GM12878 (cell line): Measurements from ENCODE around the gene ACTL8.

Experiments
- BHLHE40 ChIP-seq, 2 experiments: fragments of 450-650 bp in 1 of 2; IDR thresholded peaks; 2 replicates each; pipeline ENCODE4 v1.6.1; 2011 to 2017; ENCODE audit warnings: low read depth in 2 of 2, borderline replicate concordance in 1 of 2, improper control_type of control experiment in 1 of 2, low read length in 1 of 2, mild to moderate bottlenecking in 1 of 2
- CTCF ChIP-seq, 3 experiments: IDR thresholded peaks in 2 of 3; conservative IDR thresholded peaks in 1 of 3; 2 replicates each; pipeline ENCODE4 v1.5.1; 2011; ENCODE audit warnings: low read depth in 3 of 3, low read length in 3 of 3, mild to moderate bottlenecking in 3 of 3, control low read depth in 2 of 3, moderate library complexity in 2 of 3, inconsistent platforms in 1 of 3, mixed read lengths in 1 of 3; ENCODE audit not compliant: control insufficient read depth in 2 of 3, insufficient read depth in 1 of 3; ENCODE audit errors: extremely low read depth in 1 of 3
- EZH2 ChIP-seq: IDR thresholded peaks from 2 replicates; pipeline ENCODE4 v1.6.1; 2012; ENCODE audit warnings: low read depth, mild to moderate bottlenecking, control low read depth, inconsistent platforms, low read length, borderline replicate concordance; ENCODE audit not compliant: control insufficient read depth
- JUNB ChIP-seq: IDR thresholded peaks from 2 replicates; pipeline ENCODE4 v1.6.1; 2016; ENCODE audit warnings: antibody characterized with exemption, mild to moderate bottlenecking
- NFIC ChIP-seq: IDR thresholded peaks from 2 replicates; pipeline ENCODE4 v1.6.1; 2012; ENCODE audit warnings: low read depth, mild to moderate bottlenecking, inconsistent platforms, low read length, moderate library complexity
- REST ChIP-seq: IDR thresholded peaks from 2 replicates; pipeline ENCODE4 v1.6.1; 2012; ENCODE audit warnings: mild to moderate bottlenecking, low read depth, low read length
- SMC3 ChIP-seq: IDR thresholded peaks from 2 replicates; pipeline ENCODE4 v1.6.1; 2011; ENCODE audit warnings: low read length, improper control_type of control experiment, borderline replicate concordance
- SUZ12 ChIP-seq: fragments of 200-600 bp; sonication (generic); IDR thresholded peaks from one replicate; pipeline ENCODE4 v1.6.1; 2018; ENCODE audit warnings: antibody characterized with exemption, mild to moderate bottlenecking; ENCODE audit not compliant: unreplicated experiment
- ZBTB11 ChIP-seq: fragments of 450-650 bp; formaldehyde crosslinking; IDR thresholded peaks from 2 replicates; pipeline ENCODE4 v1.5.0; 2022; ENCODE audit warnings: mild to moderate bottlenecking, missing genetic modification characterization

GRCh38 chr1:17820198-17820597, 65.1 kb downstream of the ACTL8 start:
- TF ChIP-seq NFIC, result no peak
- no peak for TF ChIP-seq CTCF (IDR thresholded peaks at IDR 0.05 in 2 of 3, conservative IDR thresholded peaks at IDR 0.05 in 1 of 3; ENCODE audit: control insufficient read depth in 2 of 3, extremely low read depth in 1 of 3, insufficient read depth in 1 of 3, low read depth in 3 of 3, low read length in 3 of 3)
- no peak for TF ChIP-seq SMC3
- no peak for TF ChIP-seq BHLHE40 (IDR thresholded peaks at IDR 0.05; ENCODE audit: borderline replicate concordance in 1 of 2, low read depth in 2 of 2, low read length in 1 of 2)
- no peak for TF ChIP-seq ZBTB11 (CRISPR knock-in tag)
- no peak for TF ChIP-seq REST
- TF ChIP-seq EZH2, result no peak
- TF ChIP-seq SUZ12, result no peak
- no peak for TF ChIP-seq JUNB
